ENCODE data around the gene ZGPAT.

GRCh38 chr20:63690898-63691710, 16.7 kb upstream of the ZGPAT start:
- TF ChIP-seq, protein P1, sequence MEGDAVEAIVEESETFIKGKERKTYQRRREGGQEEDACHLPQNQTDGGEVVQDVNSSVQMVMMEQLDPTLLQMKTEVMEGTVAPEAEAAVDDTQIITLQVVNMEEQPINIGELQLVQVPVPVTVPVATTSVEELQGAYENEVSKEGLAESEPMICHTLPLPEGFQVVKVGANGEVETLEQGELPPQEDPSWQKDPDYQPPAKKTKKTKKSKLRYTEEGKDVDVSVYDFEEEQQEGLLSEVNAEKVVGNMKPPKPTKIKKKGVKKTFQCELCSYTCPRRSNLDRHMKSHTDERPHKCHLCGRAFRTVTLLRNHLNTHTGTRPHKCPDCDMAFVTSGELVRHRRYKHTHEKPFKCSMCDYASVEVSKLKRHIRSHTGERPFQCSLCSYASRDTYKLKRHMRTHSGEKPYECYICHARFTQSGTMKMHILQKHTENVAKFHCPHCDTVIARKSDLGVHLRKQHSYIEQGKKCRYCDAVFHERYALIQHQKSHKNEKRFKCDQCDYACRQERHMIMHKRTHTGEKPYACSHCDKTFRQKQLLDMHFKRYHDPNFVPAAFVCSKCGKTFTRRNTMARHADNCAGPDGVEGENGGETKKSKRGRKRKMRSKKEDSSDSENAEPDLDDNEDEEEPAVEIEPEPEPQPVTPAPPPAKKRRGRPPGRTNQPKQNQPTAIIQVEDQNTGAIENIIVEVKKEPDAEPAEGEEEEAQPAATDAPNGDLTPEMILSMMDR (IDR thresholded peaks at IDR 0.05): no peak
- no peak for TF ChIP-seq POLR2A (IDR thresholded peaks at IDR 0.05)

All from right lobe of liver (tissue), 4 donors.